ENCODE data around the gene TMEM229B.

- TF ChIP-seq CTCF (IDR thresholded peaks at IDR 0.05; ENCODE audit: poor library complexity) (no peak), EZH2 (IDR thresholded peaks at IDR 0.05; ENCODE audit: borderline replicate concordance) (no peak)
Observed at GRCh38 chr14:67514650-67515385, 26.3 kb upstream of the TMEM229B start.
